Progenitor cell of endocrine pancreas (in vitro differentiated cells): ENCODE data around the gene GDPD1. TPM values are rescaled to one million over a fixed set of nuclear protein-coding genes. Genes with fewer than 3 reads are reported as not detected.

Experiments
- DNase-seq: peaks from one replicate; pipeline ENCODE4 v3.0.0; 2021; ENCODE audit warnings: low spot score; ENCODE audit not compliant: unreplicated experiment
- H3K27ac Mint-ChIP-seq: 2 replicates; pipeline ENCODE4 v1.8.0; 2021; ENCODE audit warnings: mild to moderate bottlenecking, moderate library complexity, mixed read lengths
- H3K27me3 Mint-ChIP-seq: 2 replicates; pipeline ENCODE4 v1.8.0; 2021; ENCODE audit warnings: mixed read lengths
- H3K36me3 Mint-ChIP-seq: 2 replicates; pipeline ENCODE4 v1.8.0; 2022; ENCODE audit warnings: mixed read lengths; ENCODE audit not compliant: insufficient read depth
- H3K4me1 Mint-ChIP-seq: 2 replicates; pipeline ENCODE4 v1.8.0; 2021; ENCODE audit warnings: low read depth, mixed read lengths
- H3K4me3 Mint-ChIP-seq: 2 replicates; pipeline ENCODE4 v1.8.0; 2021; ENCODE audit warnings: low read depth, mild to moderate bottlenecking, moderate library complexity, mixed read lengths
- H3K9me3 Mint-ChIP-seq: 2 replicates; pipeline ENCODE4 v1.8.0; 2021; ENCODE audit warnings: low read depth, mixed read lengths
- CTCF ChIP-seq: fragments of 200-600 bp; sonication (generic); IDR thresholded peaks from one replicate; pipeline ENCODE4 v1.5.0; 2021; ENCODE audit warnings: antibody characterized with exemption, mild to moderate bottlenecking; ENCODE audit not compliant: unreplicated experiment
- total RNA-seq: library from RNA; stranded (reverse); gene quantifications from 2 replicates; pipeline ENCODE4 v1.2.1, GENCODE V29; 2021

The GDPD1 gene
- total RNA-seq, 1 donor from 2014 or later = 19.5 TPM

GRCh38 chr17:59244081-59244480, 23.8 kb downstream of the GDPD1 start:
- TF ChIP-seq CTCF = no peak
- no peaks in the 10 kb centered on the region for H3K4me1 Mint-ChIP-seq

GRCh38 chr17:59254742-59255141, 34.4 kb downstream of the GDPD1 start:
- peaks cover 3% of the 10 kb centered on the region for H3K4me1 Mint-ChIP-seq
- no peaks in the 10 kb centered on the region for H3K27me3 Mint-ChIP-seq
- TF ChIP-seq CTCF = no peak
- no peaks in the 10 kb centered on the region for H3K9me3 Mint-ChIP-seq
- peaks cover 3% of the 10 kb centered on the region for H3K36me3 Mint-ChIP-seq
- H3K4me3 Mint-ChIP-seq = no peak overlapping the region
- no peak overlapping the region for H3K27ac Mint-ChIP-seq
- DNase-seq = no peak

More at GRCh38 chr17:59244081-59244480, 23.8 kb downstream of the GDPD1 start:
- peaks cover 4% of the 10 kb centered on the region for H3K36me3 Mint-ChIP-seq
- no peak overlapping the region for H3K27ac Mint-ChIP-seq
- DNase-seq = no peak
- H3K27me3 Mint-ChIP-seq = no peaks in the 10 kb centered on the region
- no peak overlapping the region for H3K4me3 Mint-ChIP-seq
- H3K9me3 Mint-ChIP-seq = no peaks in the 10 kb centered on the region

GRCh38 chr17:59257101-59257500, 36.8 kb downstream of the GDPD1 start:
- Mint-ChIP-seq H3K27ac (no peak overlapping the region), H3K36me3 (peaks cover 5% of the 10 kb centered on the region), H3K9me3 (no peaks in the 10 kb centered on the region), H3K27me3 (no peaks in the 10 kb centered on the region), H3K4me3 (no peak overlapping the region), H3K4me1 (peaks cover 3% of the 10 kb centered on the region)
- no peak for TF ChIP-seq CTCF
- DNase-seq = no peak

- Mint-ChIP-seq H3K36me3 (peaks cover 8% of the 10 kb centered on the region), H3K4me3 (no peak overlapping the region), H3K4me1 (peaks cover 3% of the 10 kb centered on the region), H3K27ac (no peak overlapping the region), H3K27me3 (no peaks in the 10 kb centered on the region), H3K9me3 (no peaks in the 10 kb centered on the region)
- no peak for TF ChIP-seq CTCF
- no peak for DNase-seq
These were observed 40.4 kb downstream of the GDPD1 start for GRCh38 chr17:59260722-59261121.

GRCh38 chr17:59266745-59267144, 46.4 kb downstream of the GDPD1 start:
- no peak overlapping the region for H3K27ac Mint-ChIP-seq
- no peaks in the 10 kb centered on the region for H3K9me3 Mint-ChIP-seq
- no peaks in the 10 kb centered on the region for H3K27me3 Mint-ChIP-seq
- no peak overlapping the region for H3K4me3 Mint-ChIP-seq
- TF ChIP-seq CTCF = no peak
- no peak for DNase-seq
- no peaks in the 10 kb centered on the region for H3K4me1 Mint-ChIP-seq
- peaks cover 7% of the 10 kb centered on the region for H3K36me3 Mint-ChIP-seq
